Caki2 (cell line): ENCODE results near the gene TAMALIN. TPM values are rescaled to one million over a fixed set of nuclear protein-coding genes. Genes with fewer than 3 reads are reported as not detected.

Source experiments
- DNase-seq: peaks from one replicate; pipeline ENCODE4 v3.0.0-alpha.2; 2015; ENCODE audit warnings: low read depth
- in situ Hi-C: cut with HindIII; loops from 2 replicates; pipeline ENCODE4 v1.10.0; 2016; ENCODE audit warnings: low sequenced_read_pairs, low pct_unique_long_range_greater_than_20kb, mixed read lengths
- total RNA-seq: library from RNA; depleted of rRNA; stranded (reverse); fragments of >200 nt; shearing (Covaris generic); gene quantifications from 2 replicates; pipeline ENCODE4 v1.2.3, GENCODE V29; 2014; ENCODE audit warnings: low replicate concordance

The TAMALIN gene
- total RNA-seq, 1 experiment from 2014 or later: not detected

- DNase-seq: no peak
- in situ Hi-C loops: no loop called here
Observed at GRCh38 chr12:52009081-52009751, 2.5 kb downstream of the TAMALIN start.

- in situ Hi-C loops: no loop called here
Observed at GRCh38 chr12:52010152-52010622, 3.4 kb downstream of the TAMALIN start.

GRCh38 chr12:52010692-52011601, 4.2 kb downstream of the TAMALIN start:
- no peak for DNase-seq
- in situ Hi-C loops: no loop called here

More at GRCh38 chr12:52010152-52010622, 3.4 kb downstream of the TAMALIN start:
- no peak for DNase-seq

- in situ Hi-C loops: no loop called here
- DNase-seq: no peak
Observed at GRCh38 chr12:52011602-52012214, 5.0 kb downstream of the TAMALIN start.

GRCh38 chr12:52013626-52014310, 7.0 kb downstream of the TAMALIN start:
- in situ Hi-C loops: no loop called here
- no peak for DNase-seq

- DNase-seq: no peak
- in situ Hi-C loops: no loop called here
Observed at GRCh38 chr12:52014567-52015530, 8.1 kb downstream of the TAMALIN start.

GRCh38 chr12:52015532-52016041, 8.8 kb downstream of the TAMALIN start:
- in situ Hi-C loops: no loop called here

GRCh38 chr12:52018433-52019112, 11.8 kb downstream of the TAMALIN start:
- no peak for DNase-seq
- in situ Hi-C loops: no loop called here

More at GRCh38 chr12:52015532-52016041, 8.8 kb downstream of the TAMALIN start:
- DNase-seq: no peak

GRCh38 chr12:52019113-52019770, 12.5 kb downstream of the TAMALIN start:
- in situ Hi-C loops: no loop called here
- DNase-seq: peak; percentile 70

- DNase-seq: peak; percentile 53
- in situ Hi-C loops: loop anchor here (5.0 kb wide), 1 partner anchor 72 kb away; no protein-coding TSS in a partner anchor
Observed at GRCh38 chr12:52020539-52021336, 14.0 kb downstream of the TAMALIN start.

- in situ Hi-C loops: loop anchor here (5.0 kb wide), 1 partner anchor 69 kb away; no protein-coding TSS in a partner anchor
Observed at GRCh38 chr12:52022841-52023181, 16.1 kb downstream of the TAMALIN start.

GRCh38 chr12:52023182-52023975, 16.6 kb downstream of the TAMALIN start:
- DNase-seq: peak; percentile 92
- in situ Hi-C loops: loop anchor here (5.0 kb wide), 1 partner anchor 69 kb away; no protein-coding TSS in a partner anchor

More at GRCh38 chr12:52022841-52023181, 16.1 kb downstream of the TAMALIN start:
- peak; percentile 90 for DNase-seq

- DNase-seq: no peak
- in situ Hi-C loops: loop anchor here (5.0 kb wide), 1 partner anchor 68 kb away; no protein-coding TSS in a partner anchor
Observed at GRCh38 chr12:52023976-52024688, 17.4 kb downstream of the TAMALIN start.

- in situ Hi-C loops: loop anchor here (5.0 kb wide), 1 partner anchor 67 kb away; no protein-coding TSS in a partner anchor
- DNase-seq: peak; percentile 89
Observed at GRCh38 chr12:52024845-52025230, 18.1 kb downstream of the TAMALIN start.
